DND-41 (cell line): ENCODE results near the gene BTBD2.

Source experiments
- ATAC-seq: fragments of 200-7000 bp; cut with Tn5 transposase; 3 replicates; pipeline ENCODE4 v1.9.1; 2021; ENCODE audit warnings: low read depth; ENCODE audit not compliant: insufficient read depth
- DNase-seq: peaks from one replicate; pipeline ENCODE4 v3.0.0-alpha.2; 2020
- H2AFZ ChIP-seq: 2 replicates; pipeline ENCODE4 v1.6.0; 2012; ENCODE audit warnings: low read depth, low read length
- H3K27ac ChIP-seq: 2 replicates; pipeline ENCODE4 v1.5.1; 2012; ENCODE audit warnings: low read length, inconsistent platforms
- H3K27me3 ChIP-seq: fragments of 200-600 bp; sonication (generic); 2 replicates; pipeline ENCODE4 v1.6.0; 2012; ENCODE audit warnings: low read length, mild to moderate bottlenecking, inconsistent platforms; ENCODE audit not compliant: insufficient read depth, poor library complexity
- H3K36me3 ChIP-seq: 2 replicates; pipeline ENCODE4 v1.5.1; 2012; ENCODE audit warnings: low read length, inconsistent platforms; ENCODE audit not compliant: insufficient read depth
- H3K4me1 ChIP-seq: 2 replicates; pipeline ENCODE4 v1.5.1; 2012; ENCODE audit warnings: mild to moderate bottlenecking, low read length; ENCODE audit not compliant: insufficient read depth
- H3K4me2 ChIP-seq: 2 replicates; pipeline ENCODE4 v1.6.0; 2012; ENCODE audit warnings: mild to moderate bottlenecking, moderate library complexity, low read length, inconsistent platforms; ENCODE audit not compliant: insufficient read depth
- H3K4me3 ChIP-seq, 2 experiments: fragments of 200-600 bp in 1 of 2; shearing (Covaris generic) in 1 of 2; 2 replicates each; pipeline ENCODE4 v1.5.1; 2012 to 2016; ENCODE audit warnings: inconsistent platforms in 2 of 2, low read length in 2 of 2, mild to moderate bottlenecking in 2 of 2, low read depth in 1 of 2, moderate library complexity in 1 of 2
- H3K79me2 ChIP-seq: 2 replicates; pipeline ENCODE4 v1.6.0; 2012; ENCODE audit warnings: low read length, inconsistent platforms; ENCODE audit not compliant: insufficient read depth
- H3K9ac ChIP-seq: 2 replicates; pipeline ENCODE4 v1.6.0; 2012; ENCODE audit warnings: low read depth, mild to moderate bottlenecking, inconsistent platforms, low read length, moderate library complexity
- H3K9me3 ChIP-seq: 2 replicates; pipeline ENCODE4 v1.5.1; 2012; ENCODE audit warnings: low read length, moderate library complexity, mild to moderate bottlenecking, inconsistent platforms; ENCODE audit not compliant: insufficient read depth, severe bottlenecking
- H4K20me1 ChIP-seq: 2 replicates; pipeline ENCODE4 v1.6.0; 2012; ENCODE audit warnings: low read length; ENCODE audit not compliant: insufficient read depth
- CTCF ChIP-seq: IDR thresholded peaks from 2 replicates; pipeline ENCODE4 v1.5.1; 2012; ENCODE audit warnings: borderline replicate concordance, low read length, moderate library complexity, mild to moderate bottlenecking; ENCODE audit not compliant: poor library complexity, severe bottlenecking; ENCODE audit errors: extremely low read depth
- EZH2 ChIP-seq: IDR thresholded peaks from 3 replicates; pipeline ENCODE4 v1.6.1; 2012; ENCODE audit warnings: borderline replicate concordance, low read depth, mild to moderate bottlenecking, moderate library complexity, low read length, inconsistent platforms; ENCODE audit not compliant: severe bottlenecking

Gene BTBD2

GRCh38 chr19:1984357-1984756, 31.2 kb downstream of the BTBD2 start:
- H3K4me3 ChIP-seq = no peak overlapping the region
- H3K27me3 ChIP-seq = no peaks in the 10 kb centered on the region
- no peak for ATAC-seq
- no peaks in the 10 kb centered on the region for H3K9me3 ChIP-seq
- no peak overlapping the region for H3K9ac ChIP-seq
- TF ChIP-seq CTCF (no peak), EZH2 (no peak)
- peaks cover 31% of the 10 kb centered on the region for H4K20me1 ChIP-seq
- DNase-seq = no peak
- H3K4me2 ChIP-seq = no peak overlapping the region
- H2AFZ ChIP-seq = no peak overlapping the region
- H3K4me1 ChIP-seq = no peaks in the 10 kb centered on the region
- peaks cover 85% of the 10 kb centered on the region for H3K36me3 ChIP-seq
- H3K27ac ChIP-seq = no peak overlapping the region
- H3K79me2 ChIP-seq = no peaks in the 10 kb centered on the region

GRCh38 chr19:1981253-1981652, 34.3 kb downstream of the BTBD2 start:
- no peak for DNase-seq
- no peak for ATAC-seq
- Histone ChIP-seq H3K9ac (no peak overlapping the region), H3K79me2 (peaks cover 16% of the 10 kb centered on the region), H3K4me1 (no peaks in the 10 kb centered on the region), H3K4me2 (no peak overlapping the region), H4K20me1 (peaks cover 25% of the 10 kb centered on the region), H3K4me3 (no peak overlapping the region), H3K9me3 (no peaks in the 10 kb centered on the region), H3K27ac (no peak overlapping the region), H3K36me3 (peaks cover 85% of the 10 kb centered on the region), H3K27me3 (no peaks in the 10 kb centered on the region), H2AFZ (no peak overlapping the region)
- TF ChIP-seq EZH2 (no peak), CTCF (no peak)

GRCh38 chr19:1980809-1981181, 34.7 kb downstream of the BTBD2 start:
- no peak overlapping the region for H3K4me3 ChIP-seq
- H3K9me3 ChIP-seq = no peaks in the 10 kb centered on the region
- ATAC-seq (no peak), DNase-seq (no peak)
- H3K9ac ChIP-seq = no peak overlapping the region
- no peak overlapping the region for H2AFZ ChIP-seq
- H4K20me1 ChIP-seq = peaks cover 24% of the 10 kb centered on the region
- H3K27ac ChIP-seq = no peak overlapping the region
- no peak overlapping the region for H3K4me2 ChIP-seq
- H3K79me2 ChIP-seq = peaks cover 21% of the 10 kb centered on the region
- H3K27me3 ChIP-seq = no peaks in the 10 kb centered on the region
- peaks cover 85% of the 10 kb centered on the region for H3K36me3 ChIP-seq
- TF ChIP-seq CTCF (no peak), EZH2 (no peak)
- H3K4me1 ChIP-seq = no peaks in the 10 kb centered on the region
